Peyer's patch (tissue), 4 donors: Measurements from ENCODE around the gene PIAS4.
A peak's percentile ranks its signal among the peaks of the same experiment; 100 is the strongest.

ENCODE experiments used
- POLR2A ChIP-seq, 2 donors: fragments of 450-650 bp; IDR thresholded peaks; one replicate each; pipeline ENCODE4 v1.5.1; 2017; ENCODE audit warnings: antibody characterized with exemption in 2 of 2, mild to moderate bottlenecking in 2 of 2, moderate library complexity in 2 of 2
- TF ChIP-seq, protein P1 (sequence below), 6 experiments: fragments of 450-650 bp in 4 of 6; fragments of 200-600 bp in 2 of 6; sonication (generic) in 1 of 6; IDR thresholded peaks; one replicate each; pipeline ENCODE4 v1.5.1; 2017 to 2019; ENCODE audit warnings: antibody characterized with exemption in 6 of 6, mild to moderate bottlenecking in 3 of 6, moderate library complexity in 1 of 6

- TF ChIP-seq, protein P1, sequence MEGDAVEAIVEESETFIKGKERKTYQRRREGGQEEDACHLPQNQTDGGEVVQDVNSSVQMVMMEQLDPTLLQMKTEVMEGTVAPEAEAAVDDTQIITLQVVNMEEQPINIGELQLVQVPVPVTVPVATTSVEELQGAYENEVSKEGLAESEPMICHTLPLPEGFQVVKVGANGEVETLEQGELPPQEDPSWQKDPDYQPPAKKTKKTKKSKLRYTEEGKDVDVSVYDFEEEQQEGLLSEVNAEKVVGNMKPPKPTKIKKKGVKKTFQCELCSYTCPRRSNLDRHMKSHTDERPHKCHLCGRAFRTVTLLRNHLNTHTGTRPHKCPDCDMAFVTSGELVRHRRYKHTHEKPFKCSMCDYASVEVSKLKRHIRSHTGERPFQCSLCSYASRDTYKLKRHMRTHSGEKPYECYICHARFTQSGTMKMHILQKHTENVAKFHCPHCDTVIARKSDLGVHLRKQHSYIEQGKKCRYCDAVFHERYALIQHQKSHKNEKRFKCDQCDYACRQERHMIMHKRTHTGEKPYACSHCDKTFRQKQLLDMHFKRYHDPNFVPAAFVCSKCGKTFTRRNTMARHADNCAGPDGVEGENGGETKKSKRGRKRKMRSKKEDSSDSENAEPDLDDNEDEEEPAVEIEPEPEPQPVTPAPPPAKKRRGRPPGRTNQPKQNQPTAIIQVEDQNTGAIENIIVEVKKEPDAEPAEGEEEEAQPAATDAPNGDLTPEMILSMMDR (IDR thresholded peaks at IDR 0.05), result peak in 1 of 6 experiments; percentile 39
- TF ChIP-seq POLR2A (IDR thresholded peaks at IDR 0.05), result no peak
Observed at GRCh38 chr19:4063369-4064148, 56.0 kb downstream of the PIAS4 start.
